Measurements from ENCODE around the gene LKAAEAR1.

The LKAAEAR1 gene

DNA sequence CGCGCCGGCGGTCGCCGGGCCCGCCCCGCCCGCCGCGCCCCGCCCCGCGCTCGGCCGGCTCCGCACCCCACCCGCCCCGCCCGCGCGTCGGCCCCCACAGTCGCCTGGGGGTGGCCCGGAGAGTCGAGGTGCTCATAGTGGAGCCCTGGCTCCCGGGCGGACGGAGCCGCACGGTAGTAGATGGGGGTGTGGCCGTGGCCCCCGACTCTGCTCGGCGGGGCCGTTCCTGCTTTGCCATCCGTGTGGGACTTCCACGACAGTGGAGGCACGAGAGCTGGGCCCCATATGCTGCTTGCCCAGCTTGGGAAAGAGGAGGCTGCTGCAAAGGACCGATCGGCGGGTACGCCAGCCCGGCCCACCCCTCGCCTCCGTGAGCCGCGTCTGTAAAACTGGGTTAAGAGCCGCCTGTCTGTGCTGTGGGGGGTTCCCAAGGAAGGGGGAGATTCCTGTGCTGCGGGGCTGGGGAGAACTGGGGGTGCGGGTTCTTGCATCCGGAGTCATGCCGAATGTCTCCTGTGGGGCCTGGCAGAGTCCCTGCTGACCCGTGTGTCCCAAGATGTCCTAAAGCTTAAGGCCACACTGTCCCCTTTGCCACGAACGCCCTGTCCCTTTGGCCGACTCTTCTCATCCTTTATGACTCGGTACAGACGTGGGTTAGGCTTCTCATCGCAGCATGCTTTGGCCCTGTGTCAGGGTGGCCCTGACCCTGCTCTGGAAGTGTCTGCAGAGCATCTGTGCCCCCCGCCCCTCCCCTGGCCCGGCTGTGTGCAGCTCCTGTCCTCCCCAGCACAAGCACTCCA is 4.0 kb downstream of the LKAAEAR1 start, which contains the start of gene OPRL1:
TSS of gene OPRL1 (plus strand) at position 70 of the 800 bp plus-strand sequence. CDS start 12,639 bp downstream, outside the sequence.
- DNase-seq (ENCODE audit: low spot score) = no peak
- Histone ChIP-seq H3K27ac (peak within 1 kb of the TSS; percentile 58 to 92), H3K4me3 (peak within 1 kb of the TSS; percentile 80)
- TF ChIP-seq, protein P1, sequence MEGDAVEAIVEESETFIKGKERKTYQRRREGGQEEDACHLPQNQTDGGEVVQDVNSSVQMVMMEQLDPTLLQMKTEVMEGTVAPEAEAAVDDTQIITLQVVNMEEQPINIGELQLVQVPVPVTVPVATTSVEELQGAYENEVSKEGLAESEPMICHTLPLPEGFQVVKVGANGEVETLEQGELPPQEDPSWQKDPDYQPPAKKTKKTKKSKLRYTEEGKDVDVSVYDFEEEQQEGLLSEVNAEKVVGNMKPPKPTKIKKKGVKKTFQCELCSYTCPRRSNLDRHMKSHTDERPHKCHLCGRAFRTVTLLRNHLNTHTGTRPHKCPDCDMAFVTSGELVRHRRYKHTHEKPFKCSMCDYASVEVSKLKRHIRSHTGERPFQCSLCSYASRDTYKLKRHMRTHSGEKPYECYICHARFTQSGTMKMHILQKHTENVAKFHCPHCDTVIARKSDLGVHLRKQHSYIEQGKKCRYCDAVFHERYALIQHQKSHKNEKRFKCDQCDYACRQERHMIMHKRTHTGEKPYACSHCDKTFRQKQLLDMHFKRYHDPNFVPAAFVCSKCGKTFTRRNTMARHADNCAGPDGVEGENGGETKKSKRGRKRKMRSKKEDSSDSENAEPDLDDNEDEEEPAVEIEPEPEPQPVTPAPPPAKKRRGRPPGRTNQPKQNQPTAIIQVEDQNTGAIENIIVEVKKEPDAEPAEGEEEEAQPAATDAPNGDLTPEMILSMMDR (IDR thresholded peaks at IDR 0.05) = no peak

DNA sequence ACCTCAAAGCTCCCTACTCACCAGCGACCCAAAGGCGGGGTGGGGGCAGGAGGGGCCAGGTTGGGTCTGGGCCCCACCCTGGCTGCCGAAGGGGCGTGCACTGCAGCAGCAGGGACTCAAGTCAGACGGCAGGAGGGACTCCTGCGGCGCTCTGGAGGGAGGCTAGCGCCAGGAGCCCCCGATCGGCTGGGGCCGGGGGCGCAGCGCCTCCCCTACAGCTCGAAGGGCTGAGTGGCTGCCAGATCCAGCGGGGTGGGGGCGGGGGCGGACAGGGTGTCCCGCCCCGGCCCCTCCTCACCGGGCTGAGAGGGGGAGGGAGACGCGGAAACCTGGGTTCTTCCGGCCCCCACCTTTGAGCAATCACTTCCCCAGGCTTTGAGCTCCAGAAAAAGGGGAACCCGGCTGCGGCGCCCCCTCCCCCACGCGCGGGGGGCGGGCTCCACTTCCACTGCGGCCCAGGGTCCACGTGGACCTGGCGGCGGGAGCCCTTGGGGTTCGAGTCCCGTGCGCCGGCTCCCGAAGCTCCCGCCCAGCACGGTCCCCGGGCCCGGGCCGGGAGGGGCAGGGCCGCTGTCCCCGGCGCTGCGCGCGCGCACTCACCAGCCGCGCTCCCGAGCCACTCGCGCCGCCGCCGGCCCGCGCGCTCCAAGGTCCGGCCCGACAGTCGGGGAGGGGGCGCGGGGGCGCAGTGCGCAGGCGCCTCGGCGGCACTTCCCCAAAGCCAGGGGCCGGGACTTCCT is 4.8 kb downstream of the LKAAEAR1 start, which contains the start of gene RGS19:
TSS of gene RGS19 (minus strand) at position 246 of the 740 bp plus-strand sequence. CDS start 2,632 bp downstream, outside the sequence.
- H3K27ac ChIP-seq = peak within 1 kb of the TSS; percentile 58 to 92
- TF ChIP-seq, protein P1 (IDR thresholded peaks at IDR 0.05) = no peak
- DNase-seq (ENCODE audit: low spot score) = no peak
- H3K4me3 ChIP-seq = peak within 1 kb of the TSS; percentile 80

DNA sequence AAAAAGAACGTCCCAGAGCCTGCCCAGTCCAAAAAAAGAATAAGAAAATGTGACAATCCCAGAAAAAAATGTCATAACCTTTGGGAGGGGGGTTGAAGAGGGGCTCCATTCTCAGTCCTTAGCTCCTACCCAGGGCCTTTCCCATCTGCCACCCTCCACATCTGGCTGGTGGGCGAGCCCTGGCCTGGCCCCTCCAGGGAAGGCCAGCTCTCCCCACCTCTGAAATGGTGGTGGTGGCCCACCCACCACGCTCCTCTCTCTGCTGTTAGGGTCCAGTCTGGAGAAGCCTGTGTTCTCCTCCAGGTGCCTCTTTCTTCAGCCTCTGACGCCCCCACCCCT is 5.3 kb downstream of the LKAAEAR1 start:
- TF ChIP-seq, protein P1 (IDR thresholded peaks at IDR 0.05) = no peak
- H3K27ac ChIP-seq = peak overlapping the region; percentile 58 to 92
- DNase-seq (ENCODE audit: low spot score) = no peak
- peak overlapping the region; percentile 80 for H3K4me3 ChIP-seq

DNA sequence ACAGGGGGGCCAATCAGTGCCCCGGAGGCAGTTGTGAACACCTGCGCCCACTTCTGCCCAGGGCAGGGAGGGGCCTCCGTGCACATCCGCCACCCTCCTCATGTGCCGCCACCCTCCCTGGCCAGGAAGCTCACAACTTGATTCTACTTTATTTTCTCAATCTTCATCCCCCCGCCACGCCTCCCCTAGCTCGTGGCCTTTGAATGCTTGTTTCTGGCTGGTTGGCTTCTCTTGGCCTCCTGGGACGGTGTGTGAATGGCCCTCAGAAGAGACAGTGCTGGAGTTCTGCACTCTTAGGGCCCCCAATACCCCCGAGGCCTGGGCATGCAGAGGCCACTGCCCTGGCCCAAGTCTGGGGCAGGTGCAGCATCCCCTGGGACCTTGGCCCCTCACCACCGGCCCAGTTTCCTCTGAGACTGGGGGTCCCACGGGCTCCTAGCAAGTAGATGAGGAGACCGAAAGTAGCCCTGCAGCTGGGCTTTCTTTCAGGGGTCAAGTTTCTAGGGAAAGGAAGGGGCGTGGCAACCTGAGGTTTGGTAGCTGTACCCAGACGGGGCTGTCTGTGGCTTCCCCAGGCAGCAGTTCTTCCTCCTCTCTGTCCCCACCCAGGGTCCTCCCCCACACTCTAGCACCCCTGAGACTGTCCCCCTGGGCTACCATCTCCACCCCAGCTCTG is 6.2 kb downstream of the LKAAEAR1 start:
- TF ChIP-seq, protein P1 (IDR thresholded peaks at IDR 0.05) = no peak
- H3K4me3 ChIP-seq = peak overlapping the region; percentile 80
- H3K27ac ChIP-seq = peak overlapping the region in 1 of 2 donors; percentile 92
- DNase-seq (ENCODE audit: low spot score) = no peak

DNA sequence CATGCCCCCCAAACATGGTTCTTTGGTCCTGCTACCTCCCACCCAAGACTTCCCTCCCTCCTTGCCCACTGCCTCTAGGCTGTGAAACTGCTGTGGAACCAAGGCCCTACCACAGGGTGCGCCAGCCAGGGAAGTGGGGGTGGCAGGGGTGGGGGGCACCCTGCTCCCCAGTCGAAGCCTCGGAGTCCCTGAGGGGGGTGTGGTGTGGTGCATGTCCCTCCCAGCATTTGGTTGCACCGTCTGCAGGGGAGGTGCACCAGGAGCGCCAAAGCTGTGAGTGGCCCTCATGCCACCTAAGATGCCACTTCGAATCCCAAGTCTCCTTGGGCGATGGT is 6.7 kb downstream of the LKAAEAR1 start:
- H3K27ac ChIP-seq = peak overlapping the region in 1 of 2 donors; percentile 92
- TF ChIP-seq, protein P1 (IDR thresholded peaks at IDR 0.05) = no peak
- H3K4me3 ChIP-seq = peak overlapping the region; percentile 80
- no peak for DNase-seq (ENCODE audit: low spot score)

DNA sequence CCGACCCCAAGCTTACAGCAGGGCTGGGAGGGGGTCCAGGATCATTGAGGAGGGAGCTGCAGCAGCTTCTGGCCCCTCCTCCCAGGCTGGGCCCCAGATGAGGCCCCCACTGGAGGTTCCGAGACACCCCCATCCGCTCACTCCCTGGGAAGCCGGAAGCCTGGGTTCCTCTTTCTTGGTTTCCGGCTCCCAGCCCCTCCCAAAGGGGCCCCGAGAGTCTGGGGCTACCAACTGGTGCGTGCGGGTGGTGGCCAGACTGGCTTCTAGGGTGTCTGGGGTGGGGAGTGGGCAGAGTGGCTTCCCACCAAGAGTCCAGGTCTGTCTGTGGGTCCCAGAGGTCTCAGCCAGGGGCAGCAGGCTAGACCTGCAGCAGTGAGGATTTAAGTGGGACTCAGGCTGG is 7.1 kb downstream of the LKAAEAR1 start:
- TF ChIP-seq, protein P1 (IDR thresholded peaks at IDR 0.05) = no peak
- DNase-seq (ENCODE audit: low spot score) = no peak
- Histone ChIP-seq H3K4me3 (peak overlapping the region; percentile 80), H3K27ac (peak overlapping the region in 1 of 2 donors; percentile 92)

Data from coronary artery (tissue), 2 donors.